ENCODE results near the gene KCNT1. TPM values are rescaled to one million over a fixed set of nuclear protein-coding genes. Genes with fewer than 3 reads are reported as not detected.

The KCNT1 gene
- polyA plus RNA-seq, 1 donor = 11.0 TPM

- no peak for DNase-seq (ENCODE audit: low read depth)
Observed at GRCh38 chr9:135745686-135746324, 43.8 kb downstream of the KCNT1 start.

- no peak for DNase-seq (ENCODE audit: low read depth)
Observed at GRCh38 chr9:135746565-135746964, 44.6 kb downstream of the KCNT1 start.

GRCh38 chr9:135747311-135747710 lies 45.3 kb downstream of the KCNT1 start:
- no peak for DNase-seq (ENCODE audit: low read depth)

- DNase-seq (ENCODE audit: low read depth) = no peak
Observed at GRCh38 chr9:135748676-135749075, 46.7 kb downstream of the KCNT1 start.

- DNase-seq (ENCODE audit: low read depth) = no peak
Observed at GRCh38 chr9:135749171-135750045, 47.4 kb downstream of the KCNT1 start.

- no peak for DNase-seq (ENCODE audit: low read depth)
Observed at GRCh38 chr9:135750786-135751185, 48.8 kb downstream of the KCNT1 start.

- no peak for DNase-seq (ENCODE audit: low read depth)
Observed at GRCh38 chr9:135751501-135751900, 49.5 kb downstream of the KCNT1 start.

GRCh38 chr9:135752281-135753204 lies 50.6 kb downstream of the KCNT1 start:
- DNase-seq (ENCODE audit: low read depth) = no peak

- no peak for DNase-seq (ENCODE audit: low read depth)
Observed at GRCh38 chr9:135753391-135754105, 51.6 kb downstream of the KCNT1 start.

- DNase-seq (ENCODE audit: low read depth) = no peak
Observed at GRCh38 chr9:135756576-135756975, 54.6 kb downstream of the KCNT1 start.

- peak; percentile 11 for DNase-seq (ENCODE audit: low read depth)
Observed at GRCh38 chr9:135757356-135757755, 55.4 kb downstream of the KCNT1 start.

- no peak for DNase-seq (ENCODE audit: low read depth)
Observed at GRCh38 chr9:135758056-135758455, 56.1 kb downstream of the KCNT1 start.

- DNase-seq (ENCODE audit: low read depth) = no peak
Observed at GRCh38 chr9:135758870-135759269, 56.9 kb downstream of the KCNT1 start.

GRCh38 chr9:135759676-135760300 lies 57.8 kb downstream of the KCNT1 start:
- no peak for DNase-seq (ENCODE audit: low read depth)

GRCh38 chr9:135760465-135760864 lies 58.5 kb downstream of the KCNT1 start:
- DNase-seq (ENCODE audit: low read depth) = no peak

- no peak for DNase-seq (ENCODE audit: low read depth)
Observed at GRCh38 chr9:135761150-135761844, 59.3 kb downstream of the KCNT1 start.

- no peak for DNase-seq (ENCODE audit: low read depth)
Observed at GRCh38 chr9:135761845-135762168, 59.8 kb downstream of the KCNT1 start.

GRCh38 chr9:135762921-135763320 lies 60.9 kb downstream of the KCNT1 start:
- no peak for DNase-seq (ENCODE audit: low read depth)

- DNase-seq (ENCODE audit: low read depth) = no peak
Observed at GRCh38 chr9:135763716-135764446, 61.9 kb downstream of the KCNT1 start.

- no peak for DNase-seq (ENCODE audit: low read depth)
Observed at GRCh38 chr9:135764731-135765130, 62.7 kb downstream of the KCNT1 start.
